Prostate gland (tissue), 2 donors: ENCODE data around the gene TSC22D3. TPM values are rescaled to one million over a fixed set of nuclear protein-coding genes. Genes with fewer than 3 reads are reported as not detected.

ENCODE experiments used
- DNase-seq: peaks from one replicate; pipeline ENCODE4 v3.0.0-alpha.2; 2019; ENCODE audit warnings: low spot score
- H3K27ac ChIP-seq, 2 donors: fragments of 200-600 bp; sonication (generic); 2 replicates each; pipeline ENCODE4 v1.5.1; 2017 to 2019
- H3K27me3 ChIP-seq: fragments of 200-600 bp; sonication (generic); replicated peaks from 2 replicates; pipeline ENCODE4 v1.5.1; 2019; ENCODE audit not compliant: insufficient read depth
- H3K36me3 ChIP-seq, 2 donors: fragments of 200-600 bp; sonication (generic); 1 replicate in 1 of 2; 2 replicates in 1 of 2; pipeline versions ENCODE4 v1.5.1 to v1.8.1; 2017 to 2019
- H3K4me1 ChIP-seq: fragments of 200-600 bp; sonication (generic); replicated peaks from 2 replicates; pipeline ENCODE4 v1.5.1; 2019
- H3K4me3 ChIP-seq, 2 donors: fragments of 200-600 bp; sonication (generic); 2 replicates each; pipeline ENCODE4 v1.5.1; 2017 to 2019
- H3K9me3 ChIP-seq: fragments of 200-600 bp; sonication (generic); 2 replicates; pipeline ENCODE4 v1.5.1; 2017
- CTCF ChIP-seq, 4 experiments: fragments of 200-600 bp in 2 of 4; fragments of 450-650 bp in 2 of 4; sonication (generic) in 2 of 4; IDR thresholded peaks; 1 replicate in 3 of 4; 2 replicates in 1 of 4; pipeline ENCODE4 v1.5.1; 2016 to 2019; ENCODE audit warnings: antibody characterized with exemption in 4 of 4, mild to moderate bottlenecking in 2 of 4, moderate library complexity in 2 of 4
- POLR2A ChIP-seq: fragments of 450-650 bp; IDR thresholded peaks from one replicate; pipeline ENCODE4 v1.6.1; 2016; ENCODE audit warnings: antibody characterized with exemption, mild to moderate bottlenecking
- POLR2AphosphoS5 ChIP-seq: sonication (generic); formaldehyde crosslinking; IDR thresholded peaks from one replicate; pipeline ENCODE4 v1.6.1; 2017; ENCODE audit warnings: antibody characterized with exemption
- WGBS: methylation state at CpG from one replicate; pipeline ENCODE4 v1.1.5; 2018; 5-methylcytosine and 5-hydroxymethylcytosine counted together
- intact Hi-C: fragments of 100-400 bp; cut with DNase I; formaldehyde crosslinking; loops from one replicate; pipeline ENCODE4 v1.14.2; 2022
- total RNA-seq, 2 donors: library from RNA; depleted of rRNA; stranded (reverse); fragments of >200 nt; gene quantifications; one replicate each; pipeline ENCODE4 v1.1.0, GENCODE V29; 2016

Gene TSC22D3
- total RNA-seq, 2 donors from 2014 or later, result 480 to 1,164 TPM

- H3K27ac ChIP-seq, result peak overlapping the region; percentile 51 to 98
- DNase-seq, result no peak
- no peaks in the 10 kb centered on the region for H3K36me3 ChIP-seq
- H3K9me3 ChIP-seq, result no peaks in the 10 kb centered on the region
- H3K27me3 ChIP-seq, result no peaks in the 10 kb centered on the region
- no peak overlapping the region for H3K4me3 ChIP-seq
- intact Hi-C loops, result no loop called here
- 76% methylated on average over 4 of the region's 4 CpGs for WGBS
- no peaks in the 10 kb centered on the region for H3K4me1 ChIP-seq
- TF ChIP-seq POLR2A (no peak), POLR2AphosphoS5 (no peak), CTCF (IDR thresholded peaks at IDR 0.05) (no peak)
These were observed 41.9 kb downstream of the TSC22D3 start for GRCh38 chrX:107733686-107734085.

GRCh38 chrX:107731831-107732502 lies 43.6 kb downstream of the TSC22D3 start:
- 35% methylated on average over 7 of the region's 7 CpGs for WGBS
- intact Hi-C loops, result no loop called here
- Histone ChIP-seq H3K4me3 (no peak overlapping the region), H3K36me3 (no peaks in the 10 kb centered on the region), H3K9me3 (no peaks in the 10 kb centered on the region), H3K27ac (peak overlapping the region; percentile 80 to 98), H3K27me3 (no peaks in the 10 kb centered on the region), H3K4me1 (no peaks in the 10 kb centered on the region)
- DNase-seq, result peak; percentile 68
- TF ChIP-seq POLR2AphosphoS5 (peak; percentile 39), CTCF (IDR thresholded peaks at IDR 0.05) (no peak), POLR2A (no peak)

- TF ChIP-seq POLR2AphosphoS5 (peak; percentile 38), CTCF (IDR thresholded peaks at IDR 0.05) (no peak), POLR2A (no peak)
- H3K27me3 ChIP-seq, result no peaks in the 10 kb centered on the region
- no peaks in the 10 kb centered on the region for H3K4me1 ChIP-seq
- WGBS, result 64% methylated on average over 9 of the region's 9 CpGs
- DNase-seq, result no peak
- intact Hi-C loops, result no loop called here
- H3K36me3 ChIP-seq, result no peaks in the 10 kb centered on the region
- no peaks in the 10 kb centered on the region for H3K9me3 ChIP-seq
- H3K4me3 ChIP-seq, result no peak overlapping the region
- H3K27ac ChIP-seq, result peak overlapping the region; percentile 80 to 98
These were observed 44.4 kb downstream of the TSC22D3 start for GRCh38 chrX:107730991-107731766.

GRCh38 chrX:107730298-107730655 lies 45.3 kb downstream of the TSC22D3 start:
- no peak for DNase-seq
- H3K9me3 ChIP-seq, result no peaks in the 10 kb centered on the region
- WGBS, result 58% methylated on average over 1 of the region's 1 CpG
- H3K27ac ChIP-seq, result peak overlapping the region; percentile 80 to 98
- no peaks in the 10 kb centered on the region for H3K27me3 ChIP-seq
- H3K4me3 ChIP-seq, result no peak overlapping the region
- intact Hi-C loops, result no loop called here
- TF ChIP-seq CTCF (IDR thresholded peaks at IDR 0.05) (no peak), POLR2AphosphoS5 (no peak)
- no peaks in the 10 kb centered on the region for H3K4me1 ChIP-seq
- no peaks in the 10 kb centered on the region for H3K36me3 ChIP-seq
